Liver (tissue), 3 donors: ENCODE data around the gene SENP7.

ENCODE experiments used
- CTCF ChIP-seq: fragments of 150-350 bp; IDR thresholded peaks from 2 replicates; pipeline ENCODE4 v1.5.1; 2017; ENCODE audit warnings: improper control_type of control experiment, low read depth, low read length; ENCODE audit not compliant: missing input control
- EGR1 ChIP-seq, 2 donors: IDR thresholded peaks; 2 replicates each; pipeline ENCODE4 v1.6.1; 2016 to 2018; ENCODE audit warnings: antibody characterized with exemption in 2 of 2, low read depth in 2 of 2
- donor health status: healthy.
- donor health status: healthy.

GRCh38 chr3:101458387-101458786 is 54.6 kb downstream of the SENP7 start:
- TF ChIP-seq CTCF (no peak), EGR1 (IDR thresholded peaks at IDR 0.05; ENCODE audit: low read depth in 2 of 2) (no peak)
